Fibroblast of skin of right quadriceps (primary cell): Measurements from ENCODE around the gene SCYGR1.
"Not testable (repeated sequence)": the region's sequence is repeated elsewhere in the genome, so short reads cannot be mapped to it uniquely, and the experiment has no call there.

Experiments used
- DNase-seq: peaks from one replicate; pipeline ENCODE4 v3.0.0-alpha.2; 2013

The SCYGR1 gene

DNA sequence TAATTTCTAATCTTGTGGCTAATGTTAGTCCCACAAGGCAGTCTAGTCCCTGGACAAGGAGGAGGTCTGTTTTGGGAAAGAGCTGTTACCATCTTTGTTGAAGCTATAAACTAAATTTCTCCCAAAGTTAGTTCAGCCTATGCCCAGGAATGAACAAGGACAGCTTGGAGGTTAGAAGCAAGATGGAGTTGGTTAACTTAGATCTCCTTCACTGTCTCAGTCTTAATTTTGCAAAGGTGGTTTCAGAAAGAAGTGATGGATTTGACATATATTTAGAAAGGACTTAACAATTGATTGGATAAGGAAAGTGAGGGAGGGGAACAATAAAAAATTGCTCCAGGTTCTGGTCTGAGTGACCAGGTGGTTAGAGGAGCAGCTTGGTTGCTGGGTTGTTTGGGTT, 14.6 kb upstream of the SCYGR1 start:
- DNase-seq: no peak

DNA sequence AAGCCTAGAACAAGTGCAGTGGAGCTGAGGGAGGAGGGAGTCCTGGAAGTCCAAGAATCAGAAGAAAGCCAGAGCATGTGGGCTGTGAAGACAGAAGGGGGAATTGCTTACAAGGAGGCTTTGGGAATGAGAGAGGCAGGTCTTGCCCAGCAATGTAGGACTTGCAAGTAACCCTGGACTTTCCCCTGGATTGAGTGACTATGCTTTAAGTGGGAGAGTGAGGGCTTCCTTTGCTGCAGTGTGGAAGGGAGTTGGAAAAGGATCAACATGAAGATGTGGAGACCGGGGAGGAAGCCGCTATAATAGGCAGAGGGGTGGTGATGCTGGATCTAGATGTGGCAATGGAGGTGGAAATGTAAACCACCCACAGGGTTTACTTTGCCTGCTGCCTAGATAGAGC, 13.8 kb upstream of the SCYGR1 start:
- no peak for DNase-seq

GRCh38 chr2:227398684-227399670, 11.2 kb upstream of the SCYGR1 start:
- no peak for DNase-seq

GRCh38 chr2:227397562-227397961, 9.8 kb upstream of the SCYGR1 start:
- no peak for DNase-seq

DNA sequence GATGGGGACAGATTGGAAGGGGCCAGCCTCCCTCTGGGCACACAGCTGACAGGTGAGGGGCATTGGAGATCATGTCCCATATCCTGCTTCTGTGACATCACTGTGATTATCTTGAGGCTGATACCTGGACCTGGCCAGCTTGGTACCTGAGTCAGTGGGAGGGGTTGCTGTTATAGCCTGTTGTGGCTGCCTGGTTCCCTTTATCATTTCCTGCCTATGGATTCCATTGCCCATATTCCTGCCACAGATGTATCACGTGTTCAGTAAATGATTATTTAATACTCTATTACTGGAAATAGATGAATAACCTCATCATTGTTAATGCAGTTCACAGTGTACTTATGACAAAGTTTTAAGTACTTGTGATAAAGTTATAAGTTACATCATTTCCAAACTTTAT, 7.8 kb upstream of the SCYGR1 start:
- DNase-seq: no peak

- no peak for DNase-seq
Measured at GRCh38 chr2:227394401-227394800, 6.7 kb upstream of the SCYGR1 start.

DNA sequence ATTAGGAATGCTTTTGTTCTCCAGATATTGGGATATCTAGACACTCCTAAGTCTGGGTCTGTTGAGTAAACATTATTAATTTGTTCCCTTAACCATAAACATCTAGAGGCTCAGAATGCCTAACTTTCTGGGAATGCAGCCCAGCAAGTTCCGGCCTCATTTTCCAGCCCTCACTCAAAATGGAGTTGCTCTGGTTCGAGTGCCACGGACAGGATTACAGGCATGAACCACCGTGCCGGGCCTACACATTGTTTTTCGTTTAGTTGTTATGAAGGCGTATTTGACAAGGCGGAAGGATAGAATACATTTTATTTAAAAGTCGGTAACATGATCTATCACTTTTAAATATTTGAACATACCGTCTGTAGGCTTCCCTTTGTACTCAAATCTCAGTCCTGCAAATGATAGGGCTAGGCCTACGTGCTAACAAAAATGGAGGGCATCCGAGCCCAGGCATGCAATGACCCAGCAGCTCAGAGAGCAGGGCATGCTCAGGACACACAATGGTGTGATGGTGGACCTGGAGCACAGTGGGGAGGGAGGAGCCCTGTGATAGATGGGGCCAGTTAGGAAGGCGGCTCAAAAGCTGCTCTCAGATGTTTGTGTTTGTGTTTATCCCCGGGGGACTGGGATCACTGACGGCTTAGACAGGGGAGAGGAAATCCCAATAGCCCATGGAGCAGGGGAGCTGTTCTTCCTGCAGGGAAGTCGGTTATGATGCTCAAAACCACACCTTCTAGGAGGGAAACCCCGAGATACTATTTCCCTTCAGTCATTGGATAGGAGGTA, 2.9 kb upstream of the SCYGR1 start:
- no peak for DNase-seq

DNA sequence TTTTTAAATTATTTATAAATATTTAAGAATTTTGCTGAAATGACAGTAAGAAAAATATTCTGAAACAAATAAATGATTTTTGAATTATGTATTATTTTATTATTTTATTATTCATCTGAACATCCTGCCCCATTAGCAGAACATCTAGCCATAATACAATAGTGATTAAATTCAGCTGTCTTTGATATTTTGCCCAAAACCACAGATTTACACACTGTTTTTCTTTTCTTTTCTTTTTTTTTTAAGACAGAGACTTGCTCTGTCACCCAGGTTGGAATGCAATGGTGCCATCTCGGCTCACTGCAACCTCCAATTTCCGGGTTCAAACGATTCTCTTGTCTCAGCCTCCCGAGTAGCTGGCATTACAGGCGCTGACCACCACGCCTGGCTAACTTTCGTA, 1.9 kb upstream of the SCYGR1 start:
- no peak for DNase-seq

- no peak for DNase-seq
Measured at GRCh38 chr2:227389231-227389630, 1.5 kb upstream of the SCYGR1 start.

GRCh38 chr2:227388537-227389011, 825 bp upstream of the SCYGR1 start:
- DNase-seq: peak; percentile 91

- no peak for DNase-seq
Measured at GRCh38 chr2:227386630-227387029, 1.1 kb downstream of the SCYGR1 start.

DNA sequence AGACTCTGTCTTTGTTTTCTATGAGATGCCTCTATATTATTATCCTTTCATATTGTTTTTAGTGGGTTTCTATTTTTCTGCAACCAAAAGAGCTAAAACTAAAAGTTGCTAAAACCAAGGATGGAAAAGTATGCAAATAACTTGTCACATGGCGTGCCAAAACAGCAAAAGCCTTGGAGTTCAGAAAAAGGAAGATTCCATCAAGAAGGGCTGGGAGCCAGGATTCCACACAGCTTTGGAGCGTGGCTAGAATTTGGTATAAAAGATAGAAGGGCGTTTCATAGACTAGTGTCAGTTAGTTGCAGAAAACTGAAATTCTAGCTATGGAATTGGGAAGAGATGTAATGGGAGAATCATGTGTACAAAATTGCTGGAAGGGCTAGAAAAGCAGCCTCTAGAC, 4.1 kb downstream of the SCYGR1 start:
- no peak for DNase-seq

GRCh38 chr2:227382241-227382835, 5.4 kb downstream of the SCYGR1 start:
- not testable (repeated sequence) for DNase-seq

DNA sequence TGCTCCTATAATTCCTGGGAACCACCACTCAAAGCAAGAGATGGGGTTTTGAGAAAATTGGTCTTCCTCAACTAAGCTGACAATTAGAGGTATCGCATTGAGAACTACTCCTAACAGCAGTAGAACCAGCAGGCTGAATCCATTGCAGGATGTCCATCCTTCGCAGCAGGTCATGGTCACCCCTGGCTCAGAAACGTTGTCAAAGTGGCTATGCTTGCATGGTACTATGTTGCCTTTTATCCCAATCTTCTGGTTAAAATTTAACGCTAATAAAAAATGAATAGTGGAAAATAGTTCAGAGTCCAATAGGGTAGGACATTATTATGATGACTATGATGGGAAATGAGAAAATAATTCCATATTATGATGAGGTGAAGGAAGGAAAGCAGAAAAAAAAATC, 8.7 kb downstream of the SCYGR1 start, which contains the start of gene TM4SF20:
TSS of gene TM4SF20 (minus strand) at position 212 of the 400 bp plus-strand sequence. CDS start at position 174, 38 bp downstream.
- DNase-seq: no peak

DNA sequence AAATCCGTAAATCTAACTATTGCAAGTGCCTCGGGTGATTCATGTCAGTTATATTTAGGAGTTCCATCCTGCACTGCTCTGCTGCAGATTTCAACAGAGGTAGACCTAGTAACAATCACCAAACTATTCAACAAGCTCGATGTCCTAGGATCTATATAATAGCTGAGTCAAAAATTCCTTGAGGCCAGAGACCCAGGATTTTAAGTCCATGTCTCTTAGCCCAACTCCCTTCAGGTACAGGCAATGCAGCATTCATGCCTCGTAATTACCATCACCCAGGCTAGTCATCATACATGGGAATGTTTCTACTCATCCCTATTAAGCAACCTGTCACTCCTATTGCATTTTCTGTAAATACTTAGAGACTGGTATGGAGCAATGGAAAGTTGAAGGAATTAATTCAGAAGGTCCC, 9.4 kb downstream of the SCYGR1 start:
- peak; percentile 54 for DNase-seq

GRCh38 chr2:227377467-227378351, 10.0 kb downstream of the SCYGR1 start:
- DNase-seq: peak; percentile 36

DNA sequence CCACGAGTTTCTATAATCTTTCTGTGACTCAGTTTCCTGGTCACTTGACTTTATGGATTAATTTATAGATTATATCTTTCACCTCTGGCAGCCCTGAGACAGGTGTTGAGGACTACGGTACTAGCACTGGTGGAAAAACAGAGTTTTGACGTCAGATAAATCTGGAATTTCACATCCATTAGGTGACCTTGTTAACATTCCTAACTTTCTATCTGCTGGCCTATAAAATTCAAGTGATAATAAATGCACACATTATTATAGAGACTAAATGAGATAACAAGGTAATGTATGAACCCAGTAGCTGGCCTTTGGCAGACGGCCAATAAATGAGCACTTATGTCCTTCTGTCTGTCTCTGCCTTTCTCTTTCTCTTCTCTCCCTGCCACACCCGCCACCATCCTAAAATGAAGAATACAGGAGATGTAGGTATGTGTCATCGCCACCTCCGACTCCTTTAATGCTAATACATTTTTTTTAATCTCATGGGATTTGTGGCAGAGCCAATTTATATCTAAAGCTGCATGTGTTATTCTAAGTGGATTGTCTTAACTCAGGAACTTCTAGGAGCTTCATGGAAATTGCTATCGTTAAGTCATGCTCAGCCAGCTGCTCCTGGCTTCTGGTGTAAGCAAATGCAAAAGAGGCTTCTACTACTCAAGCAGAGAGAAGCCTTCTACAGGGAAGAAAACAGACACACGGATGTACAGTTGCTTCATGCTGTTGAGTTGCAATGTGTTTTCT, 10.9 kb downstream of the SCYGR1 start:
- peak; percentile 42 for DNase-seq

DNA sequence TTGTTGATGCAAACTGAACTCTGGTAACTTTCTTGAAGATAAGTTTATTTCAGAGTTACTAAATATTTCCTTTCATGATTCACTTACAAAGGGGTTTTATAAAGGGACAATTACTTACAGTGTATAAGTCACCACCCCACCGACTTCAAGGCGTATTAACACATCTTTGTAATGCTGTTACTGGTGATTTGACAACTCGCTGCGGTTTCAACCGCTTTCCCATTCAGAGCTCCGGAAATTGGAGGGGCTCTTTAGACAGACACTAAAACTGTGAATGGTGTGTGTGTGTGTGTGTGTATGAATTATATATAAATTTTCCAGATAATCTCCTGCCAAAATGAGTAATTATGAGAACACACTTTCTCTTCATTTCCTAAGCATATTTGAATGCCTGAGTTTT, 13.6 kb downstream of the SCYGR1 start:
- DNase-seq: peak; percentile 76

- DNase-seq: no peak
Measured at GRCh38 chr2:227373389-227373788, 14.4 kb downstream of the SCYGR1 start.

GRCh38 chr2:227370791-227371312, 16.9 kb downstream of the SCYGR1 start:
- DNase-seq: peak; percentile 86

- DNase-seq: no peak
Measured at GRCh38 chr2:227370092-227370491, 17.7 kb downstream of the SCYGR1 start.
